Measurements from ENCODE around the gene CSK.

The CSK gene

GRCh38 chr15:74788042-74788682 is 6.3 kb downstream of the CSK start:
- no peak for DNase-seq

GRCh38 chr15:74788683-74789151 is 6.8 kb downstream of the CSK start:
- DNase-seq: no peak

- DNase-seq: no peak
Observed at GRCh38 chr15:74789171-74789631, 7.3 kb downstream of the CSK start.

GRCh38 chr15:74789741-74790079 is 7.8 kb downstream of the CSK start:
- DNase-seq: no peak

- DNase-seq: no peak
Observed at GRCh38 chr15:74790080-74790916, 8.4 kb downstream of the CSK start.

- DNase-seq: no peak
Observed at GRCh38 chr15:74791007-74791406, 9.1 kb downstream of the CSK start.

- no peak for DNase-seq
Observed at GRCh38 chr15:74791667-74792066, 9.8 kb downstream of the CSK start.

- DNase-seq: no peak
Observed at GRCh38 chr15:74792227-74793016, 10.5 kb downstream of the CSK start.

GRCh38 chr15:74793135-74794028 is 11.5 kb downstream of the CSK start:
- DNase-seq: no peak

GRCh38 chr15:74794248-74794969 is 12.5 kb downstream of the CSK start:
- DNase-seq: no peak

- no peak for DNase-seq
Observed at GRCh38 chr15:74794970-74795349, 13.1 kb downstream of the CSK start.

- DNase-seq: no peak
Observed at GRCh38 chr15:74795966-74796625, 14.2 kb downstream of the CSK start.

GRCh38 chr15:74798388-74799254 is 16.7 kb downstream of the CSK start:
- no peak for DNase-seq

- no peak for DNase-seq
Observed at GRCh38 chr15:74799255-74799855, 17.5 kb downstream of the CSK start.

- DNase-seq: no peak
Observed at GRCh38 chr15:74799856-74800558, 18.1 kb downstream of the CSK start.

- no peak for DNase-seq
Observed at GRCh38 chr15:74800559-74801094, 18.7 kb downstream of the CSK start.

GRCh38 chr15:74801311-74801997 is 19.6 kb downstream of the CSK start:
- DNase-seq: no peak

GRCh38 chr15:74802290-74802689 is 20.4 kb downstream of the CSK start:
- DNase-seq: no peak

All from SHP77 treated with DMSO at 0.1 percent for 48 hours (cell line).